NCI-H460 (cell line): ENCODE data around the gene HTT. TPM values are rescaled to one million over a fixed set of nuclear protein-coding genes. Genes with fewer than 3 reads are reported as not detected.
"Not testable (repeated sequence)": the region's sequence is repeated elsewhere in the genome, so short reads cannot be mapped to it uniquely, and the experiment has no call there.

ENCODE experiments used
- DNase-seq: peaks from one replicate; pipeline ENCODE4 v3.0.0-alpha.2; 2016; ENCODE audit warnings: low read depth; ENCODE audit errors: extremely low read depth
- total RNA-seq: library from RNA; depleted of rRNA; stranded (reverse); fragments of >200 nt; shearing (Covaris generic); gene quantifications from 2 replicates; pipeline ENCODE4 v1.2.3, GENCODE V29; 2014

Gene HTT
- total RNA-seq, 1 experiment from 2014 or later = 14.6 TPM

- DNase-seq = no peak
Observed at GRCh38 chr4:3116955-3117354, 42.5 kb downstream of the HTT start.

DNA sequence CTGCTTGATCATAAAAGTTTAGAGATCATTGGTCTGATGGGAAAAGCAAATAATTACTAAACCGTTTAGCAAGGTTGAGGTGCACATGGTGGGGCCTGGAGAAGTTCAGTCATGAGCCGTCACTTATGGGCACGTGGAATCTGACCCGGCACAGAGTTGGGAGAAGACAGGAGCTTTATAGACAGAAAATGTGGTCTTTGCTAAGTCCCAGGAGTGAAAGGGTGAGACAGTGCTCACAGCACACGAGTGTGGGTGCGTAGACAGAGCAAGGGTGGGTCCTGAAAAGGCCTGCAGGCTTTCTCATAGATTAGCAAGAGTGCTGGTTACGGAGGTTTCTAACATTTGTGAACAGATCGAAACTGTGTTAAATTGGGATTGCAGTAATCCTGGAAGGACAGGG lies 43.8 kb downstream of the HTT start:
- DNase-seq = no peak

DNA sequence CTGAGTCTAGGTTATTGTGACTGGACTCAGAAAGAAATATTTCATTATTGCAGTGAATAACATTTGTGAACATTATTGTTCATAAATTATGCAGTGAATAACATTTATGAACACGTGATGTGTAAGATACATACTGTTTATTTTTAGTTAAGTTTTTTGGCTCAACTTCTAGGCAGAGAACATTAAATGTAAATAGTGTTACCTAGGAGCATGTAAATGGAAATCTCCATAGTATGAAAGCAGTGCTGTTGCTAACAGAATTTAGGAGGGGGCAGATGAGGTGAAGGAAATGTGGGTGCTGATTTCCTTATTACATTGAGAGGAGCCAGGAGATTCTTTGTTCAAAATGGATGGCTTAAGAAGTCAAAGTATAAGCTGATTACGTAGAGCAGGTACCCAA lies 45.0 kb downstream of the HTT start:
- DNase-seq = no peak

- DNase-seq = no peak
Observed at GRCh38 chr4:3121110-3121509, 46.6 kb downstream of the HTT start.

DNA sequence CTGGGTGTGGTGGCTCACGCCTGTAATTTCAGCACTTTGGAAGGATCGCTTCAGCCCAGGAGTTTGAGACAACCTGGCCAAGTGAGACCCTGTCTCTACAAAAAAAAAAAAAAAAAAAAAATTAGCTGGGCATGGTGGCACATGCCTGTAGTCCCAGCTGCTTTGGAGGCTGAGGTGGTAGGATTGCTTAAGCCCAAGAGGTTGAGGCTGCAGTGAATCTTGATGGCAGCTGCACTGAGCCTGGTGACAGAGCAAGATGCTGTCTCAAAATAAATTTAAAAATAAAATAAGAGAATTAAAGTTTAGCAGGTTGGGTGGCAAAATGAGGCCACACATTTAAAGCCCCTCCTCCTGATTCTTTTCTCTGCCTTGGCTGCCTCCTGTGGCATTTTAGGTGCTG lies 47.1 kb downstream of the HTT start:
- DNase-seq = no peak

GRCh38 chr4:3122081-3122563 lies 47.6 kb downstream of the HTT start:
- no peak for DNase-seq

DNA sequence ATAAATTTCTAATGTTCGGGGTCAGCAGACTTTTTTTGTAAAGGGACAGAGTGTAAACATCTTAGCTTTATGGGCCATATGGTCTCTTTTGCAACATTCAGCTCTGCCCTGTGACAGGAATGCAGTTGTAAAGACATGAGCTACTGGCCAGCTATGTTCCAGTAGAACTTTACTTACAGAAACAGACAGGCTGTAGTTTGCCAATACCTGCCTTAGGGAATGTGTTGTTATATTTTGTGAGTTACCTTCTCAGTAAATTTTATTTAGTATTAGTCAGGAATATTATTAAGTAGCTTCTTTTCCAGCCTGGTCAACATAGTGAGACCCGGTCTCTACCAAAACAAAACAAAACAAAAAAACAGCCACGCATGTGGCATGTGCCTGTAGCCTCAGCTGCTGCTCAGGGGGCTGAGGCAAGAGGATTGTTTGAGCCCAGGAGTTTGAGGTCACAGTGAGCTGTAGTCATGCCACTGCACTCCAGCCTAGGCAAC lies 48.7 kb downstream of the HTT start:
- no peak for DNase-seq

DNA sequence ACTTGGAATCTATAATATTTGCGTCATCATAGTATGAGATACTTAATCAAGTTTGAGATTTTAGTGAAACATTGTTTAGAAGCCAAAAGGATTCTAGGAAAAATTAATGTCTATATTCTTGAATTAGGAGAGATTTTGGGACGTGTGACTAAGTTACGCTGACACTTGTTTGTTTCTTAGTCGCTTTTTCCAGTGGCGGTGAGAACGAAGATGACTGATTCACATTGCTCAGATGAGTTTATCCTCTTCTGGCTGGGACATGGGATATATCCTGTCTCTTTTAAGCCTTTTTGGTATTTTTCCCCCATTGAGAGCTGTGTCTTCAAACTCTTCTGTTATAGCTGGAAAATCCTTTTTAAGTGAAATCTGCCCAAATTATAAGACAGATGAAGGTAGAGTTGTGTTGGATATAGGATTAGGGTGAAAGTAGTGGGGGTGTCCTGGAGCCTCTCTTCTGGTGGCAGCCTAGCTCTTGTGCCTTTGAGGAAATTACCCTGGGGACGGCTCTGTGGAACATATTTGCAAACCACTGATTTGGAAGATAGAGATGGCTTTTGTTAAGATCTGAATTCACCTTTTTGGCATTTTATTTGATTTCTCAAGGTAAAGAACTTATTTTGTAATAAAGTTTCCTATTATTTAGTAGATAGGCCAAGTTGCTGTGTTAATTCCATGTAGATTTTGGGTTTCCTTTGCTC lies 49.7 kb downstream of the HTT start:
- no peak for DNase-seq

DNA sequence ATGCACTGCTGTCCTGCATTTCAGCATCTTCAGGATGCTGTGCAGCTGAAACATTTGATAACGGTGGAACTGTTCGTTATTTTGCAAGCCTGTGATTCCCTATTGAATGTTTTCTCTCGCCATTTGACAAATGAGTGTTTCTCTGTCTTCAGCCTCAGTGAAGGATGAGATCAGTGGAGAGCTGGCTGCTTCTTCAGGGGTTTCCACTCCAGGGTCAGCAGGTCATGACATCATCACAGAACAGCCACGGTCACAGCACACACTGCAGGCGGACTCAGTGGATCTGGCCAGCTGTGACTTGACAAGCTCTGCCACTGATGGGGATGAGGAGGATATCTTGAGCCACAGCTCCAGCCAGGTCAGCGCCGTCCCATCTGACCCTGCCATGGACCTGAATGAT lies 52.6 kb downstream of the HTT start:
- no peak for DNase-seq

GRCh38 chr4:3128058-3128457 lies 53.6 kb downstream of the HTT start:
- no peak for DNase-seq

GRCh38 chr4:3128976-3129375 lies 54.5 kb downstream of the HTT start:
- DNase-seq = no peak

- no peak for DNase-seq
Observed at GRCh38 chr4:3130201-3130600, 55.7 kb downstream of the HTT start.

DNA sequence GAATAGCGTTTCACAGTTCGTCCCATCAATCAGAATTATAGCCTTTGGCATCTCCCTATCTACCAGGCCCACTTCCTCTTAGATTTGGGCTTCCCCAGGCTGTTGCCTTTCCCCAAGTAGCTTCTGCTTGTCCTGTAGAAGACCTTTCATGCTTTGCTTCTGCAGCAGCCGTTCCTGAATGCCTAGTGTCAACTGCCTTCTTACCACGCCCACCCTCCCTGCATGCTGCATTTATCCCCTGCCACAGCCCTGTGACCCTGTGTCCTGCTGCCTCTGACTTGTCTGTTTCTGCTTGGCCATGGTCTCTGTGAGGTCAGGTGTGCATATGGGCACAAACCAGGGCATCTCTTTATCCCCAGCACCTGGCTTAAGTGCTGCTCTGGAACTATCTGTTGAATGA lies 56.3 kb downstream of the HTT start:
- DNase-seq = no peak

DNA sequence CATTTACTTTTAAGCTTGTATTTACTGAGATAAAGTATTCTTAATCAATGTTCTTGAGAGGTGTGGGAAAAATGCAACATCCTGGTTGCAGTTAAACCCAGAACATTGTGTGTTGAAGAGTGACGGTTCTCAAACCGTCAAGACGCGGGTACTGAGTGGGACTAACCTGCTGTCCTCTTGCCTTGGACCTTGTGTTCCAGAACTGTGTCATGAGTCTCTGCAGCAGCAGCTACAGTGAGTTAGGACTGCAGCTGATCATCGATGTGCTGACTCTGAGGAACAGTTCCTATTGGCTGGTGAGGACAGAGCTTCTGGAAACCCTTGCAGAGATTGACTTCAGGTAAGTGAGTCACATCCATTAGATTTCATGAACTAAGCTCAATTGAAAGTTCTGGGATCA lies 59.7 kb downstream of the HTT start:
- no peak for DNase-seq

GRCh38 chr4:3135155-3136011 lies 60.9 kb downstream of the HTT start:
- no peak for DNase-seq

- DNase-seq = no peak
Observed at GRCh38 chr4:3136454-3136853, 62.0 kb downstream of the HTT start.

DNA sequence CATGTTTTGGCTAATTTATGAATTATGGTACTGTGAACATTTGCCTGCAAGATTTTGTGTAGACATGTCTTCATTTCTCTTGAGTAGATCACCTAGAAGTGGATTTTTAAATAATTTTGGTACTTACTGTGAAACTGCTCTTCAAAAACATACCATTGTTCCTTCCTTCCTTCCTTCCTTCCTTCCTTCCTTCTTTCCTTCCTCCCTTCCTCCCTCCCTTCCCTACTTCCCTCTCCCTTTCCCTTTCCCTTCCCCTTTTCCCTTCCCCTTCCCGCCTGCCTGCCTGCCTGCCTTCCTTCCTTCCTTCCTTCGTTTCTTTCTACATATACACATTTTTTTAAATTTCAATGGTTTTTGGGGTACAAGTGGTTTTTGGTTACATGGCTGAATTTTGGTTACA lies 63.4 kb downstream of the HTT start:
- DNase-seq = no peak

- no peak for DNase-seq
Observed at GRCh38 chr4:3145234-3145924, 70.9 kb downstream of the HTT start.

GRCh38 chr4:3148926-3149325 lies 74.4 kb downstream of the HTT start:
- no peak for DNase-seq

DNA sequence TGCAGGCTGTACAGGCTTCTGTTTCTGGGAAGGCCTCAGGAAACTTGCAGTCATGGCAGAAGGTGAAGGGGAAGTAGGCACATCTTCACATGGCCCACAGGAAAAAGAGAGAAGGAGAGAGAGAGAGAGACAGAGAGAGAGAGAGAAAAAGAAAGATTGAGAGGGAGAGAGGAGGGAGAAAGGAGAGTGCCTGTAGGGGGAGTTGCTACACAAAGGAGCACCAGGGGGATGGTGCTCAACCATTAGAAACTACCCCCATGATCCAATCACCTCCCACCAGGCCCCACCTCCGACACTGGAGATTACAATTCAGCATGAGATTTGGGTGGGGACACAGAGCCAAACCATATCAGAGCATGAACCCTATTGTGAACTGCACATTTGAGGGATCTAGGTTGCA lies 76.8 kb downstream of the HTT start:
- not testable (repeated sequence) for DNase-seq

DNA sequence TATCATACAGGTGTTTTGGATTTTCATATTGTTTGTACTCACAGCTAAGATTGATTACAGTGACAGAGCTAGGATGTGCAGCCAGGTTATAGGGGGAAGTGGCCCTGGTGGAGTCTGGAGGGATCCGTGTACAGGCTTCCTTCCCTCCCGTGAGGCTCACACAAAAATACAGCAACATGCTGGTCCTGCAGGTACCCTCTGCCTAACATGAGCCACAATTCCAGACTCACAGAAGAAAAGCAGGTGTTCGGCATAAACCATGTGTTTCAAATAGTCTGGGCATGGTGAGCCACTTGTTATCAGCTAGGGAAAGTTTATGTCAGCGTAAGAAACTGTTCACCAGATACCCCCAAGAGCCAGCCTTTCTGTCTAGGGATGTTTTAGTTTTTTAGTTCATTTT lies 82.9 kb downstream of the HTT start:
- DNase-seq = no peak
